K562 (cell line): ENCODE data around the gene AZU1. TPM values are rescaled to one million over a fixed set of nuclear protein-coding genes. Genes with fewer than 3 reads are reported as not detected.

Experiments
- BRD4 ChIP-seq: fragments of 200-600 bp; sonication (generic); IDR thresholded peaks from 2 replicates; pipeline ENCODE4 v1.6.1; 2017; ENCODE audit warnings: inconsistent platforms
- DPF2 ChIP-seq: fragments of 450-650 bp; IDR thresholded peaks from 2 replicates; pipeline ENCODE4 v1.6.1; 2016
- FOSL1 ChIP-seq: fragments of 200-800 bp; sonication (Bioruptor generic); conservative IDR thresholded peaks from 2 replicates; pipeline ENCODE4 v1.6.1; 2016; ENCODE audit warnings: missing genetic modification characterization, missing compliant biosample characterization
- HDAC8 ChIP-seq: fragments of 450-650 bp; IDR thresholded peaks from 2 replicates; pipeline ENCODE4 v1.6.1; 2016; ENCODE audit warnings: mild to moderate bottlenecking, missing genetic modification characterization, moderate library complexity, missing compliant biosample characterization
- HMGN3 ChIP-seq: IDR thresholded peaks from 2 replicates; pipeline ENCODE4 v1.6.1; 2011; ENCODE audit warnings: borderline replicate concordance, low read depth, mild to moderate bottlenecking, mixed read lengths, low read length; ENCODE audit not compliant: insufficient read length; ENCODE audit errors: extremely low read depth
- MCM2 ChIP-seq: fragments of 450-650 bp; IDR thresholded peaks from 2 replicates; pipeline ENCODE4 v1.6.1; 2017; ENCODE audit warnings: low read depth, mild to moderate bottlenecking
- MEF2D ChIP-seq: conservative IDR thresholded peaks from 2 replicates; pipeline ENCODE4 v1.6.1; 2016; ENCODE audit warnings: low read depth, missing genetic modification characterization, missing compliant biosample characterization
- NCOA2 ChIP-seq, 2 experiments: fragments of 450-650 bp; IDR thresholded peaks; 2 replicates each; pipeline ENCODE4 v1.6.1; 2018; ENCODE audit warnings: mild to moderate bottlenecking in 2 of 2, moderate library complexity in 1 of 2; ENCODE audit not compliant: partially characterized antibody in 2 of 2
- PHB ChIP-seq: fragments of 250-450 bp; sonication (Bioruptor Pico); IDR thresholded peaks from 2 replicates; pipeline ENCODE4 v1.5.0; 2021
- PRDM10 ChIP-seq: fragments of 450-650 bp; IDR thresholded peaks from 2 replicates; pipeline ENCODE4 v1.6.1; 2018; ENCODE audit not compliant: partially characterized antibody
- RBFOX2 ChIP-seq: fragments of 200-400 bp; formaldehyde crosslinking; IDR thresholded peaks from 2 replicates; pipeline ENCODE4 v1.6.1; 2017; ENCODE audit warnings: low read depth, mild to moderate bottlenecking, low read length, moderate library complexity
- RBM22 ChIP-seq: fragments of 200-400 bp; formaldehyde crosslinking; IDR thresholded peaks from 2 replicates; pipeline ENCODE4 v1.6.1; 2018; ENCODE audit warnings: low read length, low read depth; ENCODE audit not compliant: poor library complexity, severe bottlenecking
- SMARCA4 ChIP-seq: fragments of 450-650 bp; IDR thresholded peaks from 2 replicates; pipeline ENCODE4 v1.6.1; 2016
- STAT5A ChIP-seq: IDR thresholded peaks from 2 replicates; pipeline ENCODE4 v1.6.1; 2012; ENCODE audit warnings: low read length, inconsistent platforms, borderline replicate concordance
- THAP7 ChIP-seq: fragments of 250-450 bp; sonication (Bioruptor Pico); IDR thresholded peaks from 2 replicates; pipeline ENCODE4 v1.5.0; 2021
- XRCC4 ChIP-seq: IDR thresholded peaks from one replicate; pipeline ENCODE4 v1.6.1; 2011; ENCODE audit not compliant: insufficient read depth, insufficient read length; ENCODE audit errors: extremely low read depth
- ZBTB17 ChIP-seq: fragments of 450-650 bp; formaldehyde crosslinking; IDR thresholded peaks from 2 replicates; pipeline ENCODE4 v1.4.0; 2020; ENCODE audit warnings: mild to moderate bottlenecking
- ZBTB2 ChIP-seq: fragments of 450-650 bp; IDR thresholded peaks from 2 replicates; pipeline ENCODE4 v1.6.1; 2016; ENCODE audit warnings: antibody characterized with exemption
- ZNF212 ChIP-seq: fragments of 450-650 bp; formaldehyde crosslinking; IDR thresholded peaks from 2 replicates; pipeline ENCODE4 v1.4.0; 2020; ENCODE audit warnings: mild to moderate bottlenecking
- ZNF280B ChIP-seq: fragments of 250-450 bp; sonication (Bioruptor Pico); IDR thresholded peaks from 2 replicates; pipeline ENCODE4 v1.5.1; 2021; ENCODE audit warnings: mild to moderate bottlenecking
- ZNF316 ChIP-seq: fragments of 450-650 bp; IDR thresholded peaks from 2 replicates; pipeline ENCODE4 v1.6.1; 2016
- ZNF384 ChIP-seq: IDR thresholded peaks from 2 replicates; pipeline ENCODE4 v1.6.1; 2012; ENCODE audit warnings: low read depth, low read length, improper control_type of control experiment
- polyA plus RNA-seq, 8 experiments: library from polyadenylated mRNA; depleted of rRNA in 4 of 8; stranded (reverse) in 5 of 8; unstranded in 3 of 8; fragments of >200 nt; fragmentation: Nextera tagmentation in 2 of 8; fragmentation: Illumina TruSeq in 1 of 8; extraction: Ambion mirVana in 2 of 8; extraction: Trizol in 1 of 8; gene quantifications; 2 replicates each; pipeline versions ENCODE4 v1.2.1 to v1.2.3, GENCODE V29; 2011 to 2014; ENCODE audit warnings: inconsistent platforms in 1 of 8, missing spikeins in 1 of 8
- total RNA-seq, 7 experiments: library from RNA; depleted of rRNA in 6 of 7; stranded (reverse); fragments of >200 nt in 6 of 7; fragmentation: Illumina TruSeq in 2 of 7; extraction: Trizol in 2 of 7; gene quantifications; 2 replicates each; pipeline versions ENCODE4 v1.2.1 to v1.2.3, GENCODE V29; 2011 to 2021; ENCODE audit warnings: low replicate concordance in 1 of 7

AZU1 gene
- total and polyA plus RNA-seq, 9 of the 15 experiments (the other 6 are each of a cell fraction or from before 2014, with no cell fraction given) = 0.29 to 1.9 (median 0.59) TPM; not detected in 3

- TF ChIP-seq HMGN3 (no peak), STAT5A (no peak), DPF2 (0 out of 2 replicates have a peak, but pooled peaks have one; percentile 7), XRCC4 (no peak), ZNF212 (no peak), THAP7 (CRISPR knock-in tag) (no peak), FOSL1 (tag) (peak; percentile 32; the same call in 1 of the 2 replicates), RBFOX2 (peak; percentile 77), PRDM10 (no peak), ZNF280B (CRISPR knock-in tag) (no peak), SMARCA4 (0 out of 2 replicates have a peak, but pooled peaks have one; percentile 23), MEF2D (tag) (no peak), RBM22 (no peak), ZBTB17 (CRISPR knock-in tag) (no peak; the same call in 1 of the 2 replicates), PHB (no peak), MCM2 (no peak), HDAC8 (tag) (no peak), ZNF316 (no peak), ZNF384 (no peak), ZBTB2 (no peak), BRD4 (peak; percentile 79; the same call in 1 of the 2 replicates), NCOA2 (IDR thresholded peaks at IDR 0.05; ENCODE audit: partially characterized antibody in 2 of 2) (no peak)
Measured at GRCh38 chr19:788983-789700, 38.5 kb upstream of the AZU1 start (continued).
